ENCODE data around the gene PPM1G.

PPM1G gene, protein sequence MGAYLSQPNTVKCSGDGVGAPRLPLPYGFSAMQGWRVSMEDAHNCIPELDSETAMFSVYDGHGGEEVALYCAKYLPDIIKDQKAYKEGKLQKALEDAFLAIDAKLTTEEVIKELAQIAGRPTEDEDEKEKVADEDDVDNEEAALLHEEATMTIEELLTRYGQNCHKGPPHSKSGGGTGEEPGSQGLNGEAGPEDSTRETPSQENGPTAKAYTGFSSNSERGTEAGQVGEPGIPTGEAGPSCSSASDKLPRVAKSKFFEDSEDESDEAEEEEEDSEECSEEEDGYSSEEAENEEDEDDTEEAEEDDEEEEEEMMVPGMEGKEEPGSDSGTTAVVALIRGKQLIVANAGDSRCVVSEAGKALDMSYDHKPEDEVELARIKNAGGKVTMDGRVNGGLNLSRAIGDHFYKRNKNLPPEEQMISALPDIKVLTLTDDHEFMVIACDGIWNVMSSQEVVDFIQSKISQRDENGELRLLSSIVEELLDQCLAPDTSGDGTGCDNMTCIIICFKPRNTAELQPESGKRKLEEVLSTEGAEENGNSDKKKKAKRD

DNA sequence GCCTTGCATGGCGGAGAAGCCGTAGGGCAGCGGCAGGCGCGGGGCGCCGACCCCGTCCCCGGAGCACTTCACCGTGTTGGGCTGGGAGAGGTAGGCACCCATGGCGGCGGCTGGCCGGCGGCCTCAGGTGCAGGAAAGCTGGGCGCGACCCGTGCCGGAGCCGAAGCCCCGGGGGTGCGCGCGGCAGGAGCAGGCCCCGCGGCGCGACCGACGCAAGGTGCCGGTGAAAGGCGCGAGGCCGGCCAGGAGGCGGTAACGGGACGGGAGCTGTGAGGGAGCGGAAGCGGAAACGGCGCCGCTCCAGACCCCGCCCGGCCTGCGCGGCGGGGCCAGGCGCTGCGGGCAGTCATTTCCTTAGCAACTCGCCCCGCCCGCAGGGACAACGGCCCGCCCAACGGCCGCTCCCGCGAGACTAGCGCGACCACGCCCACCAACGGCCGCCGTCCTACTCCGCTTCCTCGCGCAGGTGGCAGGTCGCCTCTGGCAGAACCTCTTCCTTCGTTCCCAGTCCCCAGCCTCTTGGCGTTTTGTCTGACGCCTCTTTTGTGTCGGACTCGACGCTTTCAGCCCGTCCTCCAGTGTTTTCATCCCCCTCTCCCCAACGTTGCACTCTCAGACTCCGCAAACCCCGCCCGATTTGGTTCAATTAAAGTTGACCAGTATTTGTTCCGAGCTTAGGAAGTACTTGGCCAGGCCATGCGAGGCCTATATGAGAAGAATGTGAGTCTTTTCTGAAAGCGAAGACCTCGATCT is at the start of gene PPM1G:
Gene PPM1G, minus strand, starts transcription at position 271 of the 753 bp plus-strand sequence. Its CDS starts 169 bp downstream, at position 102.
- peak; percentile 97 for DNase-seq

DNA sequence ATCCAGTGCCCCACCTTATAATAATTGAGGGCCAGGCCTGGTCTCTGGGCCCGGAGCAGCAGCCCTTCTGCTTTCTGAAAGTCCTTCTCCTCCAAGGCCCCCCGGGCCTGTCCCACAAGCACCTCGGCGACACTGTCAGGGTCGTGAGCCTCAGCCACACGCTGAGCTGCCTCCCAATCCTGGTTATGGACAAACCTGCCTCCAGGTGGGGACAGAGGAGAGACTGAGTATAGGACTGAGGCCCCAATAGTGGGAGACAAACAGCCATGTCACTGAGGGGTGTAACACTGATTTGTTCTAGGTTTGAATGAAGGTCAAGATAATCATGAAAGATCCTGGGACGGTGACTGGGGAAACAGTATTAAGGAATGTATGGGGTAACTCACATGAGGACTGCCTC is 44.6 kb upstream of the PPM1G start:
- no peak for DNase-seq

DNA sequence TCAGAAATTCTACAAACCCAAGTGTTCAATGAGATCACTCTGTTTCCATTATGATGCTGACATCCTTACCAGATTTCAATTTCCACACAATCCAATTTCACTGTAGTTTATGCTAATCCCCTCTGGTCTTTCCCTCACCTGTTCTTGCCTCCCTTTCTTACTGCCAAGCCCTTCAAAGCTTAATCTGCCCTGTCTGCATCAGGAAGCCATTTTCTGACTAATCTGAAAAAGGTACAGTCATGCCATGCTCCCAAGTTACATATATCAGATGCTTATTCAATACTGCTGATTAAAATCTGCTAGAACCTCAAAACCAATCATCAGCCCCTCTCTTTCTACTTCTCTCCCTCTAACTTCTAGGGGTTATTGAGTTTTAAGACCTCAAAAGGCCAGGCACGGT is 41.7 kb upstream of the PPM1G start:
- no peak for DNase-seq

DNA sequence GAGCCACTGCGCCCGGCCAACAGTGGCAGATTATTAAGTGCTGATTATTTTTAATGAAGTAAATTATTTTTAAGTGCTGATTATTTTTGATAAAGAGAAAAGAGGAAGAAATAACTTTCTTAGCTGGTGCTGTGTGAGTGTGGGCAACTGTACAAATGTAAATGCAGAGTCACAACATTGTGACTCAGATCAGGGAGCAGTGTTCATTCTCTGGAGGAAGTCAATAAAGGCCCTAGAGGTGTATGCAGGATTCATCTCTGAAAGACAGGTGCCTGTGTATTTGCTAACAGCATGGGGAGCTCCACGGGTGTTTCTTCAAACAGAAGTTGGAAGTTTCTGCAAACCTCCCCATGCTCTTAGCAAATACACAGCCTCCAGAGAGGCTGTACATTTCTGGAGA is 39.0 kb upstream of the PPM1G start:
- DNase-seq, result no peak

DNA sequence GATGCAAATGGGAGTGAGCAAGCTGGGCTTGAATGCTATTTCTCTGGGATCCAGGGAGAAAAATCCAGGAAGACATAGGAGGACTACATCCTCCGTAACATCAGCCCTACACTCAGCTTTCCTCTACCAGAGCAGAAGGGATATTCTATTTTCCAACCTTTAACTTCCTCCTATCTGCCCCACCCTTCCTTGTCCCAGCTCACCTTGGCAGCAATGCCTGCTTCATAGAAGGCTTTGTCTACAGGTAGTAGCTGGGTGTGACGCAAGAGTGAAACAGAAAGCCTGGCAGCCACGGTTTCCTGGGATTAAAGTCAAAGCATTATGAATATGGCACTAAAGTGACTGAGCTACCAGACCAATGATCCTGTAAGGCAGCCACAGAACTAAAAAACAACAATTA is 36.7 kb upstream of the PPM1G start:
- peak; percentile 64 for DNase-seq

DNA sequence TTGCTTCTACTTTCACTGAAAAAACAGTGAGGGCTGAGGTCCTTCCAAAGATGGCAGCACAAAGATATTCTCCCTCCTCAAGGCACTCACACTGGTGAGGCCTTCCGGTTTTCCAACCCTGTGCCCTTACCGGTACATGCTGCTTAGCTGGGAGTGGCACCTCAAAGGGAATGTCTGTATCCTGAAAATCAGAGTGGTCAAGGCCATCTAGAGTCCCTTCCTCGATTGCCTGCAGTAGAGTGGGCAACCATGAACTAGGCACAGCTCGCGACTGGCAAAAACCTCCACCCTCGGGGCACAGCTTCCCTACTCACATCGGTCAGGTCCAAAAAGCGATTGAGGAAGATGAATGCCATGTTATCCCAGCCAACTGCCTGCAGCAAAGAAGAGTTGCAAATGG is 36.2 kb upstream of the PPM1G start:
- no peak for DNase-seq

DNA sequence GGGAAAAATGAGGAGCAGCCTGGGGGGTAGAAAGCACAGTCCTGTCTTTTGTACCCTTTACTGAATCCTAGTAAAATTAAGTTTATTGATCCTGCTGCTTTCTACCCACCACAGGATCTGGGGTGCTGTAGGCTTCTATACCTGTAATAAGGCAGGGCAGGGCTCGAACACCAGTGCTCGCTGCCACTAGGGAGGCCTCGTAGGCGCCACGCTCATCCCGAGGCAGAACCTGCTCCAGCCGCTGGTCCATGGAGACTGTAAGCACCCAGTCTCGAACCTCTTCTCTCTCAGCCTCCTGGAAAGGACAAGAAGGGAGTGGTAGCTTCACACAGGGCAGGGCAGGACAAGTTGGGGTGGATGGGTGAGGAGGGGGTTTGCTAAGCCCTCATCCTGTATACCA is 35.8 kb upstream of the PPM1G start:
- no peak for DNase-seq

DNA sequence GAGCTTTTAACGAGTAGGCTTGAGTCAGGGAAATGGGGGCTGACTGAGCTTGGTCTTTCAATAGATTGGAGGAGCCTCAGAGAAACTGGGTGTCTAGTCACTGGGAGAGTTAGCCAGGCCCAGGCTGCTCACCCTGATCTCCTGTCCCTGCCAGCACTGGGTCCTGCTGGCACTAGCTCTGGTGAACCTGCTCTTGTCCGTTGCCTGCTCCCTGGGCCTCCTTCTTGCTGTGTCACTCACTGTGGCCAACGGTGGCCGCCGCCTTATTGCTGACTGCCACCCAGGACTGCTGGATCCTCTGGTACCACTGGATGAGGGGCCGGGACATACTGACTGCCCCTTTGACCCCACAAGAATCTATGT is 33.5 kb upstream of the PPM1G start:
- DNase-seq, result peak; percentile 45

DNA sequence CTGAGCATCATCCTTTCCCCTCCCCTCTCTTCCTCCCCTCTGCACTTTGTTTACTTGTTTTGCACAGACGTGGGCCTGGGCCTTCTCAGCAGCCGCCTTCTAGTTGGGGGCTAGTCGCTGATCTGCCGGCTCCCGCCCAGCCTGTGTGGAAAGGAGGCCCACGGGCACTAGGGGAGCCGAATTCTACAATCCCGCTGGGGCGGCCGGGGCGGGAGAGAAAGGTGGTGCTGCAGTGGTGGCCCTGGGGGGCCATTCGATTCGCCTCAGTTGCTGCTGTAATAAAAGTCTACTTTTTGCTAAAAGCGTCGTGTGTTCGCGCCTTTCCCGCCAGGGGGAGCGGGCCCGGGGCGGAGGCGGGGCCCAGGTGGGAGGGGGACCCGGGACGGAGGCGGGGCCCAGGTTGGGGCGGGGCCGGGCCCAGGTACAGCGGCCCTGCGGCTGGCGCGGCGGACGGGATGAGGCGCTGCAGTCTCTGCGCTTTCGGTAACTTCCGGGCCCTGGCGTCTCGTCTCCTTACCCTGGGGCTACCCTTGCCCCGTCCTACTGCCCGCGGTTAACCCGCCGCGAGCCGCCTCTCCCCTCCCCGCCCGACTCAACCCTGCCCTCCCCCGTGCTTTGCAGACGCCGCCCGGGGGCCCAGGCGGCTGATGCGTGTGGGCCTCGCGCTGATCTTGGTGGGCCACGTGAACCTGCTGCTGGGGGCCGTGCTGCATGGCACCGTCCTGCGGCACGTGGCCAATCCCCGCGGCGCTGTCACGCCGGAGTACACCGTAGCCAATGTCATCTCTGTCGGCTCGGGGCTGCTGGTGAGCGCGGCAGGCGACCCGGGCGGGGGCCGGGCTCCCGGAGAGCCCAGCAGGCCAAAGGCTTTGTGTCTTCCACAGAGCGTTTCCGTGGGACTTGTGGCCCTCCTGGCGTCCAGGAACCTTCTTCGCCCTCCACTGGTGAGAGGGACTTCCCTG is 32.8 kb upstream of the PPM1G start, which contains the start of gene KRTCAP3:
Gene KRTCAP3, plus strand, starts transcription at position 424 of the 962 bp plus-strand sequence. Its CDS starts 32 bp downstream, at position 456.
- peak; percentile 90 for DNase-seq

DNA sequence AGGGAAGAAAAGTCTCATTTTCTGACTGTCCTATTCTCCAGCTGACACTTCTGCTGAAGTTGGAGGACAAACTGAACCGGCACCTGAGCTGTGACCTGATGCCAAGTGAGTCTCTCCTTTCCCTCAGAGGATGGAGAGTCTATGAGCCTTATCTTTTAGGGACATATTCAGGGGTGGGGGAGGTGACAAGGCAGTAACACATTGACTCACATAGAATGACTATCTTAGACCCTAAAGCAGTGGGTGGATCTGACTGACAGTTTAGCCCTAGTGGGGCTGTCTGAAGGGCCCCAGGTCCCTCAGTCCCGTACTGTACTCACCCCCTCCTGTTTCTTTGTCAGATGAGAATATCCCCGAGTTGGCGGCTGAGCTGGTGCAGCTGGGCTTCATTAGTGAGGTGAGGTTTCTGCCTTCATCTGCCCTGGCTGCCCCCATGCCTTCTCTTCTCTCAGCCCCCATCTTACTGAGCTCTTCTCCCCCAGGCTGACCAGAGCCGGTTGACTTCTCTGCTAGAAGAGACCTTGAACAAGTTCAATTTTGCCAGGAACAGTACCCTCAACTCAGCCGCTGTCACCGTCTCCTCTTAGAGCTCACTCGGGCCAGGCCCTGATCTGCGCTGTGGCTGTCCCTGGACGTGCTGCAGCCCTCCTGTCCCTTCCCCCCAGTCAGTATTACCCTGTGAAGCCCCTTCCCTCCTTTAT is 32.0 kb upstream of the PPM1G start:
- no peak for DNase-seq

DNA sequence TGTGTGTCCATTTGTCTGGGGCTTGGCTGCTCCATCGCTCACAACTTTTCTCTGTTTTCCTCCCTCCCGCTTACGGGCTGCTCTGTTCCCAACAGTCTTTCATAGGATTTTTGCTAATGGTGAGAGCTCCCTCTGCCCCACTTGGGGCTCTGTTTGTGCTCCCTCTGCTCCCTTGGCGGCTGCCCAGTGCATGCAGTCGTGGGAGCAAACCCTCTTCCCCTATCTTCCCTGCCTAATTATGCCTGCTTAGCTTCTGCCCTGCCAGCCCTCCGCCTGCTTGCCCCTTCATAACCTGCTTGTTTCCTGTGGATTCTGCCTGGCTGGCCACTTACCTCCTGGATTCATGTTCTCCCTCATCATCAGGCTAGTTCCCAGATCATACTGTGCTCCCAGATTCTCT is 26.2 kb upstream of the PPM1G start:
- no peak for DNase-seq

DNA sequence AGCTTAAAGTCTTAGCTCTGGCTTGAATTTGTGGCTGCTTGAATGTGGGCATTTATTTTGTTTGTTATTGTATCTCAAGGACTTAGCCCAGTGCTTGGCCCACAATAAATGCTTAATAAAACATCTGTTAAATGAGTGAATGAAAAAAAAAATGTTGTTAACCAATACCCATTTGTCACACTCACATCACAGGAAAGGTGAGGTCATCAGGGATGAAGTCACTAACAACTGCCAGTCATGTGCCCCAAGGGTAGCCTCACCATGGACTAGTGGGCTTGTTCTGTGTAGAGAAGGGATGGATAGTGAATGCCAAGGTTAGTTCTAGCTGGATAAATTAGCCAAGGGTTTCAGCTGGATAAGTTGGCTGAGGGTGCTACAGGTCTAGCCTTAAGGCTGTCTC is 22.0 kb upstream of the PPM1G start:
- peak; percentile 43 for DNase-seq

DNA sequence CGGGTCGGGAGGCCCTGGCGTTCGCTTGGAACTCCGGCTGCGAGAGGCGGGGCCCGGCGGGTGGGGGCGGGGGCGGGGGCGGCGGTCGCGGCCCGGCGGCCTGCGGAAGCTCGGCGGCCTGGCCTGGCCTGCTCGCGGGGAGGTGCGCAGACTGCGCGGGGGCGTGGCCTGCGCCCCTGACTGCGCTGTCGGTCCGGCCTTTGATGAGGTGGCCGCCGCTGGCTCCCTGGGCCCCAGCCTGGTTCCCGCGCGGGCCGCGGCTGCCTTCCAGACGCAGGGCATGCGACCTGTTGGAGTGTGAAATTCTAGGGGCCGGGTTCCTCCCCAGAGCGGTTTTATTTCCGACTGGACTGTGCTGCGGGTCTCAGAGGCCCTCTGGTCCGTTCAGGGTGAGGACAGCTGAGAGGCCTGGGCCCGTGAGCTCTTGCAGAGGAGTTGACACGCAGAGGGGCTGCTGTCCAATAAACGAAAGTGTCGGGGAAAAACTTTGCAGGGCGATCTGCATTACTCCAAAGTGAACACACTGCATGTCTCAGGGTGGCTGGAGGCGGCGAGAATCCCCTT is 19.7 kb upstream of the PPM1G start:
- peak; percentile 87 for DNase-seq

DNA sequence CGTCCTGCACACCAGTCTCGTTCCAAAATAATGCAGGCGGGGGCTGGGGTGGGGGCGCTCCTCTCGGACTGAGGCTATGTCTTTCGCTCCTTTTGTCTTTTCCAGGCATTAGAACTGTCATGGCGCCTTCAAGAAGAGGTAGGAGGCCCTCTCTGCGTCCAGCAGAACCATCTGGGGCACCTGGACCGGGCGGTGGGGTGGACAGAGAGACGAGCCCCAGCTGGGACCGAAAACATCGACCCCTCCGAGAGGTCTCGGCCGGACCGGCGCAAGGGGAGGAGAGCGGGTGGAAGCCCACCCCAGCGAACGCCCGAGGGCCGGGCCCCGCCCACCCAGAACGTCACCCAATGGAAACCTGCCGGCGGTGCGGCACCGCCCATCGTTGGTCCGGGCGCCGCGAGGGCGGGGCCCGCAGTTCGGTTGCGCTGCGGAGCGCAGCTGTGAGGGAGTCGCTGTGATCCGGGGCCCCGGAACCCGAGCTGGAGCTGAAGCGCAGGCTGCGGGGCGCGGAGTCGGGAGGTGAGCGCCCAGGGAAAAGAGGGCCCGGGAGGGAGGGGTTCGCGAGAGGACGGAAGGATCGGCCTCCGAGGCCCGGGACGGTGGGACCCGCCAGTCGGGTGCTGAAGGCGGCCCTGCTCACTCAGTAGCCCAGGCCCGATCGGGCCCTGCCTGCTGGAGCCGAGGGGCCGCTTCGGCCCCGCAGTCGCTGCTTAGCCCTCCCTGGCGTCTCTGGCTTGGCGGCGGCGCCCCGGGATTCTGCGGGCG is 19.0 kb upstream of the PPM1G start, which contains the start of gene NRBP1:
Gene NRBP1, plus strand, starts transcription at position 419 of the 765 bp plus-strand sequence. CDS start 4,643 bp downstream, outside the sequence.
- DNase-seq, result peak; percentile 92

DNA sequence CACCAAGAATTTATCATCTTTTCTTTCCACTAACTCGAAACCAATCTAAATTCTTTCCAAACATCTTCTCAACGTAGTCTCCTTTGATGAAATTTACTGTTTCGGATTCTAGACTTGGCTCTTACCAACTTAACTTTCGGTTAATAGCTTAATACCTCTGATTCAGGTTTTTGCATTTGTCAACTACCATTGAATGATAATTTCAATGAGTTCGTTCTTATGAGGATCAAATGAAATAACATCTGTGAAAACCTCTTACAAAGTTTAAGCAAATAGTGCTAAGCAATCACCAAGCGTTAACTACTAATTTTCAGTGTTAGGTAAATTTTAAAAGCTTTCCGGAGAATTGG is 18.4 kb upstream of the PPM1G start:
- peak; percentile 28 for DNase-seq

DNA sequence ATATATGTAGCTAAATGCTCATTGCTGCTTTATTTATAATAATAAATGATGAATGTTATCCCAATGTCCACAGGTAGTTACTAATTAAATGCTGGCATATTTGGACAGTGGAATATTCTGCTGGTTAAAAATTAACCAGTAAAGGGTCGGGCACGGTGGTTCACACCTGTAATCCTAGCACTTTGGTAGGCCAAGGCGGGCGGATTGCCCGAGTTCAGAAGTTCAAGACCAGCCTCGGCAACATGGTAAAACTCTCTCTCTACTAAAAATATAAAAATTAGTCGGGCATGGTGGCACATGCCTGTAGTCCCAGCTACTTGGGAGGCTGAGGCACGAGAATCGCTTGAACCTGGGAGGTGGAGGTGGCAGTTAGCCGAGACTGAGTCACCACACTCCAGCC is 15.6 kb upstream of the PPM1G start:
- DNase-seq, result peak; percentile 24

DNA sequence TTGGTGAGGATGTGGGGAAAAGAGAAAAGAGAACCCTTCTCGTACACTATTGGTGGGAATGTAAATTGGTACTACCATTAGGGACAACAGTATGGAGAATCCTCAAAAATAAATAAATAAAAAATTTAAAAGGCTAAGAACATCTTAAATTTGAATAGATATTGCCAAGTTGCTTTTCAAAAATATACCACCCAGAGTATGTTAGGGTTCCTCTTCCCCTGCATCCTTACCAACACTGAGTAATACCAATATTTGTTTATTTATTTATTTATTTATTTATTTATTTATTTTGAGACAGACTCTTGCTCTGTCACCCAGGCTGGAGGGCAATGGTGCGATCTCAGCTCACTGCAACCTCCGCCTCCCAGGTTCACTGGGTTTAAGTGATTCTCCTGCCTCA is 13.6 kb upstream of the PPM1G start:
- DNase-seq, result no peak

DNA sequence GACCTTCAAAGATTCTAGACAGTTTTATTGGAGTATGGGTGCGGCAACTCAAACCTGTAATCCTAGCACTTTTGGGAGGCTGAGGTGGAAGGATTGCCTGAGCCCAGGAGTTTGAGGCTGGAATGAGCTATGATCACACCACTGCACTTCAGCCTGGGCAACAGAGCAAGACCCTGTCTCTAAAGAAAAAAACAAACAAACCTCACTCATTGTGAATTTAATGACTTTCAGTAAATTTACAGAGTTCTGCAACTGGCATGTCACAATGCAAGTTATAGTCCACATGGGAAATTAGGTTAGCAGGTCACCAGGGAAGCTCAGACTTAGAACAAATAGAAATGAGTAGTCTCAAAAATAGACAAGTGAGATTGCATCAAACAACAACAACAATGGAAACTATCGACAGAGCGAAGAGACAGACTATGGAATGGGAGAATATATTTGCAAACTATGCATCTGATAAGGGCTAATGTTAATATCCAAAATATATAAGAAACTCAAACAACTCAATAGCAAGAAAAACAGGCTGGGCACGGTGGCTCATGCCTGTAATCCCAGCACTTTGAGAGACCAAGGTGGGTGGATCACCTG is 12.4 kb upstream of the PPM1G start:
- DNase-seq, result no peak

DNA sequence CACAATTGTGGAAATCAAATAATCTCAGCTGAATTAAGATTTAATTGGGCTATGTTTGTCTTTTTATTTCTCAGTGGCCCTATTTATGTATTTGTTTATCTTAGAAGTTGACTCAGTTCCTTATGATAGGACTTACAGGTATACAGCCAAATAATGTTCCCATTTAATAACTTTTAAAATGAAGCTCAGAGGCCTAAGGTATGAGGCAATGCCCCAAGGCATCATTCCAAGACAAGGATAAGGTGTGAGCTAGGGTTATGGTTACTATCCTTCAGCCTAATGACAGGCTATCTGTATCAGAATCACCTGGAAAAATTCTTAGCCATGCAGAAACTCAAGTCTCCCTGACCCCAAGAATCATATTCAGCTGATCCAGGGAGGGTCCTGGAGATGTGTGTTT is 11.6 kb upstream of the PPM1G start:
- DNase-seq, result no peak

DNA sequence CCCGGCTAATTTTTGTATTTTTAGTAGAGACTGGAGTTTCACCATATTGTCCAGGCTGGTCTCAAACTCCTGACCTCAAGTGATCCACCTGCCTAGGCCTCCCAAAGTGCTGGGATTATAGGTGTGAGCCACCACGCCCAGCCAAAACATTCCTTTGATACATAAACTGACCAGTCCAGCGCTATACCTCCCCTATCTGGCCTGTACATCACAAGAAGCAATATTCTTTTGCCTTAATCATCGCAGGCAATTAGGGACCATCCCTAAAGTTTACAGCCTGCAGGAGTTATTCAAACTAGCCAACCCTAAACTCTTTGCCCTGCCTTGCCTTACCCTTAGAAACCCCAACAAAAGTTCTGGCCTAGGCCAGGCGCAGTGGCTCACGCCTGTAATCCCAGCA is 6.8 kb upstream of the PPM1G start:
- no peak for DNase-seq

Measured in DMS53 (cell line).